HCT116 (cell line): Measurements from ENCODE around the gene HECW1. TPM values are rescaled to one million over a fixed set of nuclear protein-coding genes. Genes with fewer than 3 reads are reported as not detected.

ENCODE experiments used
- ATAC-seq: fragments of 200-7000 bp; cut with Tn5 transposase; 2 replicates; pipeline ENCODE4 v1.9.1; 2020; ENCODE audit warnings: mild to moderate bottlenecking, moderate library complexity
- BruUV-seq: library from RNA; stranded (reverse); fragments of 400-500 nt; replicated peaks from 2 replicates; lab custom pipeline; 2021; lab: Mats Ljungman, UMichigan
- CTCF ChIA-PET: fragments of 300-600 bp; sonication (Branson Sonifier 250); formaldehyde crosslinking; loops from one replicate; lab custom pipeline; 2021; ENCODE audit warnings: antibody characterized with exemption; lab: Charles Lee
- POLR2A ChIA-PET: fragments of 300-600, 350-600 bp; sonication (Branson Sonifier 250); formaldehyde crosslinking; loops from one replicate; lab custom pipeline; 2021; ENCODE audit warnings: antibody characterized with exemption; lab: Charles Lee
- RAD21 ChIA-PET, 2 experiments: fragments of 300-600 bp; sonication (Branson Sonifier 250); formaldehyde crosslinking; loops; one replicate each; lab custom pipeline; 2023; ENCODE audit warnings: low total read pairs in 2 of 2; ENCODE audit not compliant: uncharacterized antibody in 2 of 2, unreplicated experiment in 2 of 2, low non-redundant PET in 1 of 2; lab: Charles Lee
- DNase-seq: peaks from one replicate; pipeline ENCODE4 v3.0.0-alpha.2; 2010; ENCODE audit warnings: low read depth, low spot score
- H2AFZ ChIP-seq: fragments of 200-600 bp; shearing (Covaris generic), sonication (generic); 2 replicates; pipeline ENCODE4 v1.6.1; 2017; ENCODE audit warnings: low read depth, mixed run types, mixed read lengths, antibody characterized with exemption, low read length; ENCODE audit not compliant: poor library complexity, severe bottlenecking
- H3K27ac ChIP-seq: 2 replicates; pipeline ENCODE4 v1.5.1; 2012; ENCODE audit warnings: low read depth, low read length
- H3K27me3 ChIP-seq: fragments of 200-600 bp; sonication (generic); 2 replicates; pipeline ENCODE4 v1.6.1; 2016; ENCODE audit warnings: mixed run types, low read length, mixed read lengths; ENCODE audit not compliant: insufficient read depth
- H3K36me3 ChIP-seq, 2 experiments: fragments of 200-500 bp in 1 of 2; fragments of 200-600 bp in 1 of 2; sonication (Bioruptor generic) in 1 of 2; sonication (generic) in 1 of 2; 2 replicates each; pipeline versions ENCODE4 v1.5.1 to v1.6.1; 2014 to 2016; ENCODE audit warnings: low read length in 2 of 2, inconsistent platforms in 1 of 2, mixed read lengths in 1 of 2, mixed run types in 1 of 2; ENCODE audit not compliant: insufficient read depth in 2 of 2, control insufficient read depth in 1 of 2
- H3K4me1 ChIP-seq, 2 experiments: fragments of 200-600 bp in 1 of 2; sonication (generic) in 1 of 2; 2 replicates each; pipeline versions ENCODE4 v1.5.1 to v1.6.1; 2012 to 2017; ENCODE audit warnings: low read length in 2 of 2, inconsistent platforms in 1 of 2, mild to moderate bottlenecking in 1 of 2, mixed read lengths in 1 of 2, mixed run types in 1 of 2, moderate library complexity in 1 of 2; ENCODE audit not compliant: insufficient read depth in 2 of 2, control insufficient read depth in 1 of 2
- H3K4me2 ChIP-seq: fragments of 200-600 bp; sonication (generic); 2 replicates; pipeline ENCODE4 v1.6.1; 2017; ENCODE audit warnings: mixed run types, low read length, mixed read lengths
- H3K4me3 ChIP-seq, 2 experiments: fragments of 200-600 bp in 1 of 2; sonication (generic) in 1 of 2; replicated peaks in 1 of 2; 2 replicates each; pipeline ENCODE4 v1.5.1; 2011 to 2016; ENCODE audit warnings: low read length in 2 of 2, control low read depth in 1 of 2, low read depth in 1 of 2, mild to moderate bottlenecking in 1 of 2, mixed read lengths in 1 of 2, mixed run types in 1 of 2
- H3K79me2 ChIP-seq: fragments of 200-600 bp; sonication (generic); 2 replicates; pipeline ENCODE4 v1.6.1; 2017; ENCODE audit warnings: mild to moderate bottlenecking, mixed run types, low read length, moderate library complexity, mixed read lengths; ENCODE audit not compliant: insufficient read depth
- H3K9ac ChIP-seq: fragments of 200-600 bp; sonication (generic); 2 replicates; pipeline ENCODE4 v1.6.1; 2016; ENCODE audit warnings: low read length, mixed read lengths
- H3K9me2 ChIP-seq: fragments of 200-600 bp; sonication (generic), shearing (Covaris generic); 2 replicates; pipeline ENCODE4 v1.6.1; 2017; ENCODE audit warnings: mixed run types, mild to moderate bottlenecking, moderate library complexity; ENCODE audit not compliant: insufficient read depth
- H3K9me3 ChIP-seq, 2 experiments: fragments of 200-500 bp in 1 of 2; fragments of 200-600 bp in 1 of 2; sonication (Bioruptor generic) in 1 of 2; sonication (generic) in 1 of 2; 2 replicates each; pipeline ENCODE4 v1.6.1; 2014 to 2017; ENCODE audit warnings: low read length in 2 of 2, mixed read lengths in 2 of 2, inconsistent platforms in 1 of 2, low read depth in 1 of 2, mild to moderate bottlenecking in 1 of 2, mixed run types in 1 of 2, moderate library complexity in 1 of 2; ENCODE audit not compliant: control insufficient read depth in 1 of 2, insufficient read depth in 1 of 2
- H4K20me1 ChIP-seq: fragments of 200-600 bp; sonication (generic), shearing (Covaris generic); 2 replicates; pipeline ENCODE4 v1.6.1; 2017; ENCODE audit warnings: mixed run types, mild to moderate bottlenecking, moderate library complexity; ENCODE audit not compliant: insufficient read depth
- ATF3 ChIP-seq: IDR thresholded peaks from 2 replicates; pipeline ENCODE4 v1.6.1; 2012
- CBX3 ChIP-seq: IDR thresholded peaks from 2 replicates; pipeline ENCODE4 v1.6.1; 2012; ENCODE audit warnings: low read depth
- JUND ChIP-seq: IDR thresholded peaks from 2 replicates; pipeline ENCODE4 v1.6.1; 2012
- MAX ChIP-seq: IDR thresholded peaks from 2 replicates; pipeline ENCODE4 v1.6.1; 2012
- YY1 ChIP-seq: IDR thresholded peaks from 2 replicates; pipeline ENCODE4 v1.6.1; 2011; ENCODE audit warnings: low read length, low read depth, moderate library complexity, mild to moderate bottlenecking; ENCODE audit not compliant: insufficient replicate concordance; ENCODE audit errors: extremely low read depth
- ZBTB33 ChIP-seq: IDR thresholded peaks from 2 replicates; pipeline ENCODE4 v1.6.1; 2011; ENCODE audit warnings: mild to moderate bottlenecking, low read length, moderate library complexity; ENCODE audit not compliant: insufficient replicate concordance; ENCODE audit errors: extremely low read depth
- intact Hi-C: fragments of 100-400 bp; cut with micrococcal nuclease; formaldehyde crosslinking; loops from 2 replicates; pipeline ENCODE4 v1.10.0; 2022
- total RNA-seq: library from RNA; stranded (reverse); gene quantifications from one replicate; pipeline ENCODE4 v1.2.1, GENCODE V29; 2021; ENCODE audit not compliant: unreplicated experiment

Gene HECW1
- total RNA-seq, 1 experiment from 2014 or later, result 5.6 TPM

- H3K4me2 ChIP-seq, result no peak overlapping the region
- no TSS peak for BruUV-seq
- DNase-seq, result no peak
- H3K9me3 ChIP-seq, result no peaks in the 10 kb centered on the region
- H3K79me2 ChIP-seq, result no peaks in the 10 kb centered on the region
- peaks cover 4 to 11% of the 10 kb centered on the region in 2 experiments; a peak in 3 of 4 replicates for H3K4me1 ChIP-seq
- no peaks in the 10 kb centered on the region for H4K20me1 ChIP-seq
- no peaks in the 10 kb centered on the region for H3K36me3 ChIP-seq
- POLR2A ChIA-PET, result no interaction called here
- no peak for ATAC-seq
- H3K27ac ChIP-seq, result no peak overlapping the region
- H3K4me3 ChIP-seq, result no peak overlapping the region
- CTCF ChIA-PET, result no interaction called here
- intact Hi-C loops, result no loop called here
- RAD21 ChIA-PET, result no interaction called here
- no peak overlapping the region for H3K9ac ChIP-seq
- no peak for TF ChIP-seq JUND
- TF ChIP-seq CBX3, result no peak
- no peaks in the 10 kb centered on the region; the same call in 1 of the 2 replicates for H3K27me3 ChIP-seq
- H2AFZ ChIP-seq, result no peak overlapping the region
- no peaks in the 10 kb centered on the region for H3K9me2 ChIP-seq
Measured at GRCh38 chr7:43196379-43196778, 83.9 kb downstream of the HECW1 start.

GRCh38 chr7:43198016-43198415 is 85.6 kb downstream of the HECW1 start:
- ATAC-seq, result no peak
- Histone ChIP-seq H3K4me3 (no peak overlapping the region), H3K9ac (no peak overlapping the region), H3K4me1 (peaks cover 4 to 11% of the 10 kb centered on the region in 2 experiments; a peak in 3 of 4 replicates), H4K20me1 (no peaks in the 10 kb centered on the region), H3K9me3 (no peaks in the 10 kb centered on the region), H3K79me2 (no peaks in the 10 kb centered on the region), H2AFZ (no peak overlapping the region), H3K36me3 (no peaks in the 10 kb centered on the region), H3K9me2 (no peaks in the 10 kb centered on the region), H3K27me3 (no peaks in the 10 kb centered on the region; the same call in 1 of the 2 replicates), H3K27ac (no peak overlapping the region), H3K4me2 (no peak overlapping the region)
- no peak for DNase-seq
- BruUV-seq, result no TSS peak
- TF ChIP-seq MAX, result no peak
- TF ChIP-seq ZBTB33, result no peak
- no peak for TF ChIP-seq YY1
- TF ChIP-seq ATF3, result no peak
- intact Hi-C loops, result no loop called here
- CTCF ChIA-PET, result no interaction called here
- RAD21 ChIA-PET, result no interaction called here
- POLR2A ChIA-PET, result no interaction called here
